Measurements from ENCODE around the gene CMIP.

Gene CMIP

DNA sequence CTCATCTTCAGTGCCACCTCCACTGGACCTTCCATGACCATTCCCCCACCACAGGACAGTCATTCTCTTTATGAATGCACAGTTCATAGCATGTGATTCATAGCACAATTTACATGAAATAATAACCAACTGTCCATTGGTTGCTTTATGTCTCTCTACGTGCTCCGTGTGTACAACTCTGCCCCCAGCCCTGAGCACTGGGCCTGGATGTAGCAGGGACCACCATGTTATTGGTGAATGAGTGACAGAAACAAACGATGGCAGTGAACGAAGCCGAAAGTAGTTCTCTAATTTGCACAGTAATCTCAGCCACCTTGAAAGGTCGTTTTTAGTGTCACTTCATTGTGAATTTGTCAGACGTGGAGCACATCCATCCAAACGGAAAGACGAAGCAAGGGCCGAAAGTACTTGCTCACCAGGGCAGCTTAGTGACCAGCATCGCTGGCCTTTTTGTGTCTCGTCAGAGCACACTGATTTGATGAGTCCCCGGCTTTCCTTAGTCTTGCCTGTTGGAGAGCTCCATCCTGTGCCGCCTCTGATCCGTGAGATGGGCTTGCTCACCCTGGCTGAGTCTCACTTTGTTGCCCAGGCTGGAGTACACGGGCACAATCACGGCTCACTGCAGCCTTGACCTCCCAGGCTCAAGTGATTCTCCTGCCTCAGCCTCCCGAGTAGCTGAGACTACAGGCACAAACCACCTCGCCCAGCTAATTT lies 95.3 kb downstream of the CMIP start:
- DNase-seq = no peak

GRCh38 chr16:81541314-81541713 lies 96.7 kb downstream of the CMIP start:
- DNase-seq = no peak

- no peak for DNase-seq
Observed at GRCh38 chr16:81542609-81543570, 98.3 kb downstream of the CMIP start.

DNA sequence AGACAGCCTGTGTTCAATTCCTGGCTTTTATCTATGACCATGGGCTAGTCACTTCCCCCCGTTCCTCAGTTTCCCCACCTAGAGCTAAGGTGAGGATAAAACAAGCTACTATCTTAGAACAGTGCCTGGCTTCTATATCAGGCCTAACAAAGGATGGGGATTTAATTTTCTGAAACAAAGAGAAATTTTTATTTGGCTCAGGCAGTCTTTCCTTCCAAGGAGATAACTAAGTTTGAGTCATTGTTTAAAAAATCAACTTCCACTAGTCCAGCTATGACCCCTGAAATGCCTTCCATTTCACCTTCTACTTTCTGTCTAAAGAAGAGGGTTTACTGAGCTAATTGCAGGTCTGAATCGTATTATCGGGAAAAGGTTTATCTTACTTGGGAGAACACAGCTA lies 99.0 kb downstream of the CMIP start:
- DNase-seq = no peak

- DNase-seq = no peak
Observed at GRCh38 chr16:81544261-81544660, 99.7 kb downstream of the CMIP start.

DNA sequence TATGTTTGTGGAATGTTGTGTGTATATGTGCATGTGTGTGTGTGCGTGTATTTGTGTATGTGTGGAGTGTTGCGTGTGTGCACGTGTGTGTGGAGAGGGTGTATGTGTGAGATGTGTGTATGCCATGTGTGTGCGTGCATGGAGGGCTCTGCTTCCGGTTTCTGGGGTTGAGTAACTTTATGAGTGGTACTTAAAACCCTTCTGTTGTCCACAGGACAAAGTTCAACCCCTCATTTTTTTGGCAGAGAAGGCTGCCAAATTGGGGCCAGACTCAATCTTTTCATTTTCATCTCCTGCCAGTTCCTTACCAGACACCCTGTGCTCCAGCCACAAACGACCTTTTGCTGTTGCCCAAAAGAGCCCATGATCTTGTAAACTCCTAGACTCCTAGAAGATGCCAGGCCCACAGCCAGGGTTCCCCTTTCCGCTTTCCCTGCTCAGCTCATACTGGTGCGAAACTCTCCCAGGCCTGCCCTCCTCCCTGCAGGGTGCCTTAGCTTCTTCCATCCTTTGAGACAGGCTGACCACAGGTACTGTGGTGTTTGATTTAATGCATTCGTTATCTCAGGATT lies 100.2 kb downstream of the CMIP start:
- DNase-seq = no peak

GRCh38 chr16:81545470-81546250 lies 101.1 kb downstream of the CMIP start:
- no peak for DNase-seq

DNA sequence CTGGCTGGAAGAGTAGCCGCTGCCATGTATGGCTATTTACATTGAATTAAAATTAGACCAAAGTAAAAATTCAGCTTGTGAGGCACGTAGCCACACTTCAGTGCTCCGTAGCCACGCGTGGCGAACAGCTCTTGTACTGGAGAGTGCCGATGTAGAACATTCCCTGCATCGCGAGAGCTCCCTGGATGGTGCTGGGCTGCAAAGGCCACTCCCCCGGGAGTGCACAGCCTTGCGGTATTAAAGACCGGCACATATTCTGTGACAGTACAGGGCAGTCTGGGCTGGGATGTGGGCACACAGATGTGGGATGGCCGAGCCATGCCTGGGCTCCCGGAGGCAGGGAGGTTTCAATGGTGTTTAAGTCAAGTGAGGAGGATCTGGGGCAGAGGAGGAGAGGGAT lies 102.2 kb downstream of the CMIP start:
- DNase-seq = no peak

- DNase-seq = no peak
Observed at GRCh38 chr16:81547194-81547938, 102.8 kb downstream of the CMIP start.

DNA sequence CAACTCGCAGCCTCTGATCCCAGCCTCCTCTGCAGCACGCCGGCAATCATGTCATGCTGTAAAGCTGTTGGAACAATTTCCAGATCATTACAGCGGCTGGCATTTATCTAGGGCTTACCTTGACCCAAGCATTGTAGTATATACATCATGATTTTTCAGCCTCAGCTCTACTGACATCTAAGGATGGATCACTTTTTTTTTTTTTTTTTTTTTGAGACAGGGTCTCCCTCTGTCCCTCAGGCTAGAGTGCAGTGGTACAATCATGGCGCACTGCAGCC lies 103.3 kb downstream of the CMIP start:
- DNase-seq = no peak

- no peak for DNase-seq
Observed at GRCh38 chr16:81548551-81548875, 103.9 kb downstream of the CMIP start.

DNA sequence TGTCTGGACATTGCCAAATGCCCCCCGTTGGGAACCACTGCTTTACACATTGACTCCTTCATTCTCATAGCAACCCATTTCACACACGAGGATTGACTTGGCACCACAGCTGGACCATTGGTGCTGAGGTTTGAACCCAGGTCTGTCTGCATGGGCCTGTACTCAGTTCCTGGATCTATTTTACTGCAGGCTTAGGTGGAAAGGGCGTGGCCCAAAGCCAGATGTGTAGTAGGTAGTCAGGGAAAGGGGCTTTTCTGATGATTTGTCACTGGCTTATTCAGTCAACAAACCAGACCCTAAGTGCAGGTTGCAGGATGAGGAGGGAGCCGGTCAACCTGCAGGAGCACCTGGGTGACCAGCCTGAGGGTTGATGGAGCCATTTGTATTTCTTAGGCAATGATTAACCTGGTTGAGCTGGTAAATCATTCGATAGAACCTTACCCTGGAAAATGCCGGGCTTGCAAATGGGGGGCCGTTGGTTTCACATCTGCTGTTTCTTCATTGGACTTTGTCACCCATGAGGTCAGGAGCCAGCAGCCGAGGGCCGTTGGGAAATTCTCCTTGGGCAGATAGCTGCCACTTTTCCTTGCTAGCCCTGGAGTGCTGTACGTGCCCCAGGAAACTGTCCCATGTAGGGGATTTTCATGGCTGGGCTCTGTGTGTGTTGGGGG lies 104.4 kb downstream of the CMIP start:
- DNase-seq = no peak

DNA sequence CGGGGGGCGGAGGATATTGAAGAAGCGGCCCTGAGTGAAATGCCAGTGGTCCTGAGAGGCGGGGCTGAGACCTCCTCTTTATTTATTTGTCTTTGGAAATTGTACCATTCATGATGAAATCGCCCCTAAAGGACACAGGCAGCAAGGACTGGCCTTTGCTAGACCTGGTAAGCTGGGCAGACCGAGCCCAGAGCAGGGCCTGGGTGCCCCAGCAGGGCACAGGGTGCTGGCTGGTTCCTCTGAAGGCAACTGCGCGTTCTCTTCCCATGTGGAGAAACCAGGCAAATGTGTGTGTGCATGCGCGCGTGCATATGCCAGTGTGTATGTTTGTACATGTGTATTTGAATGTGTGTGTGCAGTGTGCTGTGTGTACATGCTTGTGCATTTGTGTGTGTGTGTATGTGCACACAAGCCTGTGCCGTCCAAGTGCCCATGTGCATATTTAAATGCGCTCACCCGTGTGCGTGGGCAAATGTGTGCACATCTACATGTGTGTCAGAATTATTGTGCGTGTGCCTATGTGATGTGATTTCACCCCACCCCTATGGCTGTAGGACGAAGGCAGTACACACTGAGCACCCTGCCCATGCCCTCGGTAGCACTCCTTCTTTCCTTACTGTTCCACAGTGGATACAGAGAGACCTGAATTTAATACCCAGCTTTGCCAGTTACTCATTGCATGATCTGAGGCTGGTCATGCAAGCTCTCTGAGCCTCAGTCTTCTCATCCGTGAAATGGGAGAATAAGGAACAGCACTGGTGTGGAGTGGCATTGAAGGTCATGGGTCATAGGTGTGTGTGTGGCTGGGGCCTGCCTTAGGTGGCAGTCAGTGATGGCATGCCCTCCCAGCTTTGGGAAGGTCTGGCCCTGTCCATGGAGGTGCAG lies 105.2 kb downstream of the CMIP start:
- no peak for DNase-seq

DNA sequence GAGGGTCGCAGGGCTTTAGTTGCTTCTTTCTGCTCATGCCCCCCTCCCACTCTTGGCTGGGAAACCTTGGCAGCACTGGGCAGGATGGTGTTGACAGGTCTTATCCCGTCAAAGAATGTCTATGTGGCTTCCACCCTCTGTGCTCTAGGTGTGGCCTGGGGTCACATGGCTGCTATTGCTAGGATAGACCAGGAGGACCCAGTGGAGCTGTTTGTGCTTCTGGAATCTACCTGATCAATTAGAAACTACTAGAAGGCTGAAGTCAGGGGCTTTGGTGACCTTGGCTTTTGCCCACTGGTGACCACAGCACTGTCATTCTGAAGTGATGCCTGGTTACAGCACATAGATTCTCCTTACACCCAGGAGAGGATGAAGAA lies 105.8 kb downstream of the CMIP start:
- no peak for DNase-seq

DNA sequence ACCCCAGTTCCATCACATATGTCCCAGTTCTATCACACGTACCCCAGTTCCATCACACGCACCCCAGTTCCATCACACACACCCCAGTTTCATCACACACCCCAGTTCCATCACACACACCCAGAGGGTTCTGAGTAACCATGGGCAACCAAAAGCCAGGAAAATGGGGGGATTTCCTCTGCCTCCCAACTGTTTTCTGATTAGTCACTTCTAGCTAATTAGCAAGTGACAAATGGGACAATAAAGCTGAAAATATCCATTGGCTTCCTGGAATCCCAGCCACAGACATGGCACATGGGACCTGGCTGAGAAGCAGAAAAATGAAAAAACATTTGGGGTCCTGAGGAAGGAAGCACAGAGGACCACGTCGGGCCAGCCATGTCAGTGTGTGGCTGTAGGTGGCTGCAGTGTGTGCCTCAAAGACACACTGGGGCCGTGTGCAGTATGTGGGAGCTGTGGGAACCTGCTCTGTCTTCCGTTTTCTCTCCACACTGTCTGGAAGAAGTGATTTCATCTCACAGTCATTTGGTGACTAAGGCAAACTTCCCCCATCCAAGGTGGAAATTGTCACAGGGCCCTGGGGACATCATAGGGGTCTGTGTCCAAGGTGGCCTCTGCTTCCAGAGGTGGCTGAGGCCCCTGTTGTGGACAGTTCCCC lies 106.7 kb downstream of the CMIP start:
- DNase-seq = peak in 1 of 2 experiments; percentile 45

- DNase-seq = no peak
Observed at GRCh38 chr16:81551821-81552304, 107.3 kb downstream of the CMIP start.

- no peak for DNase-seq
Observed at GRCh38 chr16:81552743-81553079, 108.1 kb downstream of the CMIP start.

DNA sequence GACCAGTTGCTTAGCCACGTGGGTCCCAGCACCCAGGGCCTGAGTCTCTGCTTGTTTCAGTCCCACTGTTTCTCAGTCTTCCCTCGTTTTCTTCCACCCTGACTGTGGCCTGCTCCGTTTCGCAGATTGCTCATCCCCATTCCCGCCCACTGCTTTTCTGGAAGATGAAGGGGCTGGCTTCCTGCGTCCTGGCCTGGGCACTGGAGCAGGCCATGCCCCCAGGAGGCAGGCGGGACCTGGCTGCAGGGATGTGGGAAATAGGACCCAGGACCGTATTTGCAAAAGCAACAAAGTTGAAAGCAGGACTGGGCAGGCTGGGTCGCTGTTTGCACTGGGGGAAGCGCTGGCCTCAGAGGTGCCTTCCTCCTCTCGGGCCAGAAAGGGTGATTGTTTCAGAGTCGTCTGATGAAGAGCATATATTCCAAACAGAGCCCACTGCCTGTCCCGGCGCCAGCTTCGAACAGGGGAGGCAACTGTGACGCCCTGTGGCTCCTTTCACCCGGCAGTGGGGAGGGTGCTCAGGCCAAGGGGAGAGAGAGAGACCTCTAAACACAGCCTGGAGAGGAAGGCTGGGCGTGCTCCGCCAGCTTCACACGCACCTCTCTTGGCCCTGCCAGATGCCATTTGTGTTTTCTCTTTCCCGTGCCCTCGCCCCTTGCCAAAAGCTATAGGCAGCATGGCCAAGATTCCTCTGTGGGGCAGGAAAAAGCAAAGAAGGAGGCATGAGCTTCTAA lies 108.6 kb downstream of the CMIP start:
- no peak for DNase-seq

GRCh38 chr16:81553814-81554675 lies 109.4 kb downstream of the CMIP start:
- no peak for DNase-seq

Data from SW 1271 (cell line).